Measurements from ENCODE around the gene RHEB.

- TF ChIP-seq REST (IDR thresholded peaks at IDR 0.05; ENCODE audit: unreplicated experiment), result no peak
- TF ChIP-seq CTCF (conservative IDR thresholded peaks at IDR 0.05; ENCODE audit: low read depth in 2 of 2), result no peak
- TF ChIP-seq ETS1 (IDR thresholded peaks at IDR 0.05), result no peak
- no peak for TF ChIP-seq POLR2AphosphoS5 (IDR thresholded peaks at IDR 0.05; ENCODE audit: low read depth)
Observed at GRCh38 chr7:151420144-151420543, 99.6 kb downstream of the RHEB start.

Data from GM23338 (cell line).